ENCODE data around the gene UGT1A4. TPM values are rescaled to one million over a fixed set of nuclear protein-coding genes. Genes with fewer than 3 reads are reported as not detected.

The UGT1A4 gene
- not detected for total RNA-seq
- polyA plus RNA-seq (ENCODE audit: insufficient read length in 2 of 2) = not detected
- long read RNA-seq, donor 1 = 0 reads
- long read RNA-seq, donor 2 = 0 reads
- long read RNA-seq, donor 3 = 0 reads
- long read RNA-seq, donor 4 = 0 reads

DNA sequence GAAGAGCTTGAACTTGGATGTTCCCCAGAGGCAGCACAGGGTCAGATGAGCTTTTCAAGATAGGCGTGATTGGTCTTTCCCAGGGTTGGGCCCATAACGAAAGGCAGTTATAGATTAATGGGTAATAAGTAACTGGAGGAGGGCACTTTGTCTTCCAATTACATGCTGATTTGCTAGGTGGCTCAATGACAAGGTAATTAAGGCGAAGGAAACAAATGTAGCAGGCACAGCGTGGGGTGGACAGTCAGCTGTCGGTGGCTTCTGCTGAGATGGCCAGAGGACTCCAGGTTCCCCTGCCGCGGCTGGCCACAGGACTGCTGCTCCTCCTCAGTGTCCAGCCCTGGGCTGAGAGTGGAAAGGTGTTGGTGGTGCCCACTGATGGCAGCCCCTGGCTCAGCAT lies at the start of gene UGT1A4:
Gene UGT1A4 (plus strand): TSS at position 185 of the 400 bp plus-strand sequence. CDS start 85 bp downstream, at position 270.
- 76% methylated on average over 7 of the region's 7 CpGs for WGBS (ENCODE audit: insufficient coverage)
- no peaks in the 10 kb centered on the region for H3K36me3 ChIP-seq (ENCODE audit: control insufficient read depth, insufficient read depth, low read length)
- H3K27me3 ChIP-seq (ENCODE audit: control insufficient read depth, insufficient read depth, low read length) = no peaks in the 10 kb centered on the region
- no peak within 1 kb of the TSS for H3K27ac ChIP-seq (ENCODE audit: low read depth, low read length)
- no peak within 1 kb of the TSS for H3K4me3 ChIP-seq (ENCODE audit: low read depth, low read length)
- H3K9me3 ChIP-seq (ENCODE audit: control insufficient read depth, insufficient read depth, low read length) = no peaks in the 10 kb centered on the region
- DNase-seq (ENCODE audit: low read depth in 4 of 6, low spot score in 6 of 6) = no peak
- no peaks in the 10 kb centered on the region for H3K4me1 ChIP-seq (ENCODE audit: control insufficient read depth, insufficient read depth, low read length)

DNA sequence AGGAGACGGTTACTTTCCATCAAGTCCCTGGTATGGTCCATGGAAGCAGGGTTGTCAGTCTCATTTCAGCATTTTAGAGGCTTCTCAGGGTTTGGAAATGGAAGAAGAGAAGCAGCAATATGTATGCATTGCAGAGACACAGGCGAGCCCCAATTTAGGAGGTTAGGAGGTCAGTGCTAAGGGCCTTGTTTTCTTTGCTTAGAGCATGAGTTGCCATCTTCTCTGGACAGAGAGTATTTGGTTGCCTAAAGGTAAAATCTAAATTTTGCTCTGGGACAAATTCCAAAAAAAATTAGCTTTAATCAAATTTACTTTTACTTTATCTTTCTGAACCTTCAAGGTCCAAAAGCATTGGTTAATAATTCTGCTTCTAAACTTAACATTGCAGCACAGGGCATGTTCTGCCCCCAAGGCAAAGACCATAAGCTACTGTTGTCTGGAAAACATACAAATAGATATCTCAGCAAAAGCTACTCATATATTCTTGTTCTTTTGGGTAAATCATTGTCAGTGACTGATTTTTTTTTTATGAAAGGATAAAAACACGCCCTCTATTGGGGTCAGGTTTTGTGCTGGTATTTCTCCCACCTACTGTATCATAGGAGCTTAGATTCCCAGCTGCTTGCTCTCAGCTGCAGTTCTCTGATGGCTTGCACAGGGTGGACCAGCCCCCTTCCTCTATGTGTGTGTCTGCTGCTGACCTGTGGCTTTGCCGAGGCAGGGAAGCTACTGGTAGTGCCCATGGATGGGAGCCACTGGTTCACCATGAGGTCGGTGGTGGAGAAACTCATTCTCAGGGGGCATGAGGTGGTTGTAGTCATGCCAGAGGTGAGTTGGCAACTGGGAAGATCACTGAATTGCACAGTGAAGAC lies 47.0 kb upstream of the UGT1A4 start, which contains the start of gene UGT1A9:
Gene UGT1A9 (plus strand): TSS at position 609 of the 872 bp plus-strand sequence. CDS start 37 bp downstream, at position 646.
- Histone ChIP-seq H3K9me3 (ENCODE audit: control insufficient read depth, insufficient read depth, low read length) (no peaks in the 10 kb centered on the region), H3K36me3 (ENCODE audit: control insufficient read depth, insufficient read depth, low read length) (no peaks in the 10 kb centered on the region), H3K4me3 (ENCODE audit: low read depth, low read length) (no peak within 1 kb of the TSS), H3K27me3 (ENCODE audit: control insufficient read depth, insufficient read depth, low read length) (no peaks in the 10 kb centered on the region), H3K4me1 (ENCODE audit: control insufficient read depth, insufficient read depth, low read length) (no peaks in the 10 kb centered on the region), H3K27ac (ENCODE audit: low read depth, low read length) (no peak within 1 kb of the TSS)
- 89% methylated on average over 4 of the region's 5 CpGs for WGBS (ENCODE audit: insufficient coverage)
- no peak for DNase-seq (ENCODE audit: low read depth in 4 of 6, low spot score in 6 of 6)

DNA sequence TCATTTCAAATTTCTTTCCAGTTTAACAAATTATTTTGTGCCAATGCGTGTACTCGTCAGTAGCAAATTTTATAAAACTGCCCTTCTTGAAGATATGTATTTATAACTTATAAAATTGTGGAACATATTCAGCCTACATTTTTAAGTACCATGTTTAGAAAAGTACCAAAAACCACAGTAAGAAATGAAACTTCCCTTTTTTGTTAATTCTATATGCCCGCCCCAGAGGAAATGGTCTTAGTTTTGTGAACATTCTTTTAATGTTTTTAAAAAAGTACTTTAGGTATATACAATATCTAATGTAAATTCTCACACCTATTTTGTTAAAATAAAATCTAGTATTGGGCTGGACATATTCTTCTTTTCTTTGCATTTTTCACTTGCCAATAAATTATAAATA lies 45.6 kb upstream of the UGT1A4 start:
- no peak for DNase-seq (ENCODE audit: low read depth in 4 of 6, low spot score in 6 of 6)
- WGBS (ENCODE audit: insufficient coverage) = no CpG with 5 or more reads among the region's 3 CpGs
- no peak overlapping the region for H3K27ac ChIP-seq (ENCODE audit: low read depth, low read length)

DNA sequence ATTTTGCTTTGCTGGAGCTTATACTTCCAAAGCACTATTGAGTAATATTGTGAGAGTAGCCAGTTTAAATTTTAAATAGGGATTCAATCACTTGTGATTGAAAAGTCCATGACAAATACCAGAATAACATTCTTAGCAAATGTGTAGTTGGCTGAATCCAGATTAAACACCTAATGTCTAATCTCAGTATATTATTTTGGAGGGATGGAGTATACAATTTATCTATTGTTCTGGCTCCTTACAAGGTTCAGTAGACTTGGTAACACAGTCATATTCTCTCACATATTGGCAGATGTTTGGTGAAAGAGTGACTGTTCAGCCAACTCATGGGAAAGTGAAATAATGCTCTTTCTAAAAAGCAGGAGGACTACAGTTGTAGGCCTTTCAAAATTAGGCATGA lies 44.6 kb upstream of the UGT1A4 start:
- Histone ChIP-seq H3K9me3 (ENCODE audit: control insufficient read depth, insufficient read depth, low read length) (no peaks in the 10 kb centered on the region), H3K36me3 (ENCODE audit: control insufficient read depth, insufficient read depth, low read length) (no peaks in the 10 kb centered on the region), H3K27me3 (ENCODE audit: control insufficient read depth, insufficient read depth, low read length) (no peaks in the 10 kb centered on the region), H3K4me1 (ENCODE audit: control insufficient read depth, insufficient read depth, low read length) (no peaks in the 10 kb centered on the region), H3K27ac (ENCODE audit: low read depth, low read length) (no peak overlapping the region), H3K4me3 (ENCODE audit: low read depth, low read length) (no peak overlapping the region)
- DNase-seq (ENCODE audit: low read depth in 4 of 6, low spot score in 6 of 6) = no peak

More for the DNA sequence above, 45.6 kb upstream of the UGT1A4 start:
- Histone ChIP-seq H3K36me3 (ENCODE audit: control insufficient read depth, insufficient read depth, low read length) (no peaks in the 10 kb centered on the region), H3K27me3 (ENCODE audit: control insufficient read depth, insufficient read depth, low read length) (no peaks in the 10 kb centered on the region), H3K9me3 (ENCODE audit: control insufficient read depth, insufficient read depth, low read length) (no peaks in the 10 kb centered on the region), H3K4me1 (ENCODE audit: control insufficient read depth, insufficient read depth, low read length) (no peaks in the 10 kb centered on the region), H3K4me3 (ENCODE audit: low read depth, low read length) (no peak overlapping the region)

DNA sequence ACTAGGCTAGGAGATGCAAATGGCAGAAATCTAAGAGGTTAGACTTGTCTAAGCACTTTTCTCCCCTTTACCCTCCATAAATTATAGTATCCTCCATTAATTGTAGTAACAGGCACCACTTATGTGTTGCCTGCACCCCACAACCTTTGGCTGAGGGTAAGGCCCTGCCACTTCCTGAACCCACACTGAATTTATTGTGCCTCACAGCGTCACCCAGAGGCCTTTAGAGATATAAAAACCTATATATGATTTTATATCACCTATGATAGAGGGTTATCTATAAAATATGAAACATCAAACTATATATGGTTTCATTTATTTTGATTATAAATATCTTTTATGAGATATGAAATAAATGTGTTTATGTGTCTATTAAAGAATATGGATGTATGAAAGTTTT lies 44.2 kb upstream of the UGT1A4 start:
- no CpG with 5 or more reads among the region's 1 CpG for WGBS (ENCODE audit: insufficient coverage)
- no peak overlapping the region for H3K27ac ChIP-seq (ENCODE audit: low read depth, low read length)
- no peak overlapping the region for H3K4me3 ChIP-seq (ENCODE audit: low read depth, low read length)
- H3K27me3 ChIP-seq (ENCODE audit: control insufficient read depth, insufficient read depth, low read length) = no peaks in the 10 kb centered on the region
- no peaks in the 10 kb centered on the region for H3K4me1 ChIP-seq (ENCODE audit: control insufficient read depth, insufficient read depth, low read length)
- no peaks in the 10 kb centered on the region for H3K36me3 ChIP-seq (ENCODE audit: control insufficient read depth, insufficient read depth, low read length)
- H3K9me3 ChIP-seq (ENCODE audit: control insufficient read depth, insufficient read depth, low read length) = no peaks in the 10 kb centered on the region
- DNase-seq (ENCODE audit: low read depth in 4 of 6, low spot score in 6 of 6) = no peak

DNA sequence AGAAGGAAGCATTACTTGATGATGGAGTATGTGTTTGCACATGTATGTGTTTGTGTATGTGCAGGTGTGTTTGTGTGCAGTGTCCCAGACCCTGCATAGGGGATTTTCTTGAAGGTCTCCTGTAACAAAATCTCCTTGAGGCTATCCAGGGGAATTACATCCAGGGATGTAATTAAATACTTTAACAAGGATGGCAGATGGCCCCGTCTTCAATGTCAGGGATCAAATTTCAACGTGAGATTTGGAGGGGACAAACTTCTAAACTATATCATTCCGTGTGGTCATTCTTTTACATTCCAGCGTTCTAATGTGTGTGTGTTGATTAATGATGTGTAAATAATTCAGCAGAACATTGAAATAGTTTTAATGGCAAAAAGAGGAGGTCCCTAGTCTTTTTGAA lies 43.5 kb upstream of the UGT1A4 start:
- Histone ChIP-seq H3K27ac (ENCODE audit: low read depth, low read length) (no peak overlapping the region), H3K36me3 (ENCODE audit: control insufficient read depth, insufficient read depth, low read length) (no peaks in the 10 kb centered on the region), H3K4me1 (ENCODE audit: control insufficient read depth, insufficient read depth, low read length) (no peaks in the 10 kb centered on the region), H3K9me3 (ENCODE audit: control insufficient read depth, insufficient read depth, low read length) (no peaks in the 10 kb centered on the region), H3K27me3 (ENCODE audit: control insufficient read depth, insufficient read depth, low read length) (no peaks in the 10 kb centered on the region), H3K4me3 (ENCODE audit: low read depth, low read length) (no peak overlapping the region)
- no CpG with 5 or more reads among the region's 4 CpGs for WGBS (ENCODE audit: insufficient coverage)
- no peak for DNase-seq (ENCODE audit: low read depth in 4 of 6, low spot score in 6 of 6)

DNA sequence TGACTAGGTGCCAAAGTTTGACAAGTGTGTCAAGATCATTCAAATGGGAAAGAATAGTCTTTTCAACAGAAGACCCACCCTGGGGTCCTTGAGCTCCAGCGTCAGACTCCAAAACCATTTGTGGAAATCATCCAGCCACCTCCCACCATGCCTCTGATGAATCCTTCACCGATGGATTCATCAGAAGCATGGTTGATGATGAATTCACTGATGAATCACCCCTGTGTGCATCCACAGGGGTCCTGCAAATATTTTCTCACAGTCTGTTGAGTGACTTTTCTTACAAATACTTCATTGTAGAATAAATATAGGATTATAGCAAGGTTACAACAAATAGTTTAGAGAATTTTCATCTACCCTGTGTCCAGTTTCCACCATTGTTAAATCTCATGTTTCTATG lies 42.5 kb upstream of the UGT1A4 start:
- 92% methylated on average over 2 of the region's 2 CpGs for WGBS (ENCODE audit: insufficient coverage)
- no peak overlapping the region for H3K27ac ChIP-seq (ENCODE audit: low read depth, low read length)
- H3K27me3 ChIP-seq (ENCODE audit: control insufficient read depth, insufficient read depth, low read length) = no peaks in the 10 kb centered on the region
- no peaks in the 10 kb centered on the region for H3K4me1 ChIP-seq (ENCODE audit: control insufficient read depth, insufficient read depth, low read length)
- DNase-seq (ENCODE audit: low read depth in 4 of 6, low spot score in 6 of 6) = no peak
- no peaks in the 10 kb centered on the region for H3K36me3 ChIP-seq (ENCODE audit: control insufficient read depth, insufficient read depth, low read length)
- H3K9me3 ChIP-seq (ENCODE audit: control insufficient read depth, insufficient read depth, low read length) = no peaks in the 10 kb centered on the region
- H3K4me3 ChIP-seq (ENCODE audit: low read depth, low read length) = no peak overlapping the region

DNA sequence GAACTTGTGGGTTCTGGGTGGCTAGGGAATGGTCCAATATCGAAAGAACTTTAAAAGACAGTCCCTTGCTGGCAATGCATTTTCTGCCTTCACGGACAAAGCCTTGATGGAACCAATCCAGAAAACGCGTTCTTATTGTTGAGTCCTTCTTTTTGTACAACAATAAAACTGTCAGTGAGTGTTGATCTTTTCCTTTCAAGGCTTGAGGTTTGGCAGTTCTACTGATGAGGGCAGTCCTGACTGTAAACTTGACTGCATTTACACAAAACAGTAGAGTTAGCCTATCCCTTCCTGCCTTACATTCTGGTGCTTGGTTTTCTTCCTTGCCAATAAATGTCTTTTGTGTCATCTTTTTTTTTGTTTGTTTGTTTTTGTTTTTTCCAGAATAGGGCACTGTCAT lies 39.3 kb upstream of the UGT1A4 start:
- DNase-seq (ENCODE audit: low read depth in 4 of 6, low spot score in 6 of 6) = peak in 1 of 6 donors; percentile 13
- no peak overlapping the region for H3K4me3 ChIP-seq (ENCODE audit: low read depth, low read length)
- 19% methylated on average over 3 of the region's 4 CpGs for WGBS (ENCODE audit: insufficient coverage)
- H3K36me3 ChIP-seq (ENCODE audit: control insufficient read depth, insufficient read depth, low read length) = no peaks in the 10 kb centered on the region
- no peak overlapping the region for H3K27ac ChIP-seq (ENCODE audit: low read depth, low read length)
- H3K27me3 ChIP-seq (ENCODE audit: control insufficient read depth, insufficient read depth, low read length) = no peaks in the 10 kb centered on the region
- H3K4me1 ChIP-seq (ENCODE audit: control insufficient read depth, insufficient read depth, low read length) = no peaks in the 10 kb centered on the region
- H3K9me3 ChIP-seq (ENCODE audit: control insufficient read depth, insufficient read depth, low read length) = no peaks in the 10 kb centered on the region

DNA sequence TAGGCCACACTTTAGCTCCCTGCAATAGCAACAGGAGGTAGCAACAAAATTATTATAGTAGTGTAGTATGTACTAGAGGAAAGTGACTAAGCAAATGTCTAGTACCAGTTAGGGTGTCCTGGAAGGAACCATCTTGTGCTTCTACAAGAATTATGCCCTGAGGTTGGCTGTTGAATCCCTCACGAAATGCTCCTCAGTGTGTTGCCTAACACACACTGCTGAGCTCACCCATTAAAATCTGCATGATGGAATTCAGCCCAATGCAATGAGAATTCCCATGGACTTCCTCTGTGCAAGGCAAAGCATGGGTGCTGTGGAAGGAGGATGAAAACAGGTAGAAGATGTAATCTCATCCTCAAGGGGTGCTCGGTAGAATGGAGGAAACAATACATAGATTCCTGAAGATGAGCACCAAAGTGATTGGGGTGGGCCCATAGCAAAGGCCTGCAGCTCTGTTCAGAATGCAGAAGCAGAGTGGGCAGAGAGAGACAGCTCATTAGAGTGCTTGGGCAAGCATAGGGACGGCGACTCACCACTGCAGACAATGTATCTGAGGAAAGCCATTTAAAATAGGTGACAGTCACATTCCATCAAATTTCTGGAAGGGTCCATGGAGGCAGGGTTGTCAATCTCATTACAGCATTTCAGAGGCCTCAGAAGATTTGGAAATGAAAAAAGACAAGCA lies 38.0 kb upstream of the UGT1A4 start:
- no peaks in the 10 kb centered on the region for H3K27me3 ChIP-seq (ENCODE audit: control insufficient read depth, insufficient read depth, low read length)
- 89% methylated on average over 3 of the region's 4 CpGs for WGBS (ENCODE audit: insufficient coverage)

More for the DNA sequence above, 38.0 kb upstream of the UGT1A4 start:
- DNase-seq (ENCODE audit: low read depth in 4 of 6, low spot score in 6 of 6) = no peak
- H3K4me3 ChIP-seq (ENCODE audit: low read depth, low read length) = no peak overlapping the region
- no peaks in the 10 kb centered on the region for H3K9me3 ChIP-seq (ENCODE audit: control insufficient read depth, insufficient read depth, low read length)
- H3K36me3 ChIP-seq (ENCODE audit: control insufficient read depth, insufficient read depth, low read length) = no peaks in the 10 kb centered on the region
- H3K27ac ChIP-seq (ENCODE audit: low read depth, low read length) = no peak overlapping the region
- H3K4me1 ChIP-seq (ENCODE audit: control insufficient read depth, insufficient read depth, low read length) = no peaks in the 10 kb centered on the region

Data from spinal cord (tissue), 10 donors.